HepG2 (cell line): ENCODE measurements around the gene TRAIP. TPM values are rescaled to one million over a fixed set of nuclear protein-coding genes. Genes with fewer than 3 reads are reported as not detected.

Source experiments
- CBX2 ChIP-seq, 2 experiments: fragments of 200-600 bp in 1 of 2; sonication (generic); formaldehyde crosslinking in 1 of 2; IDR thresholded peaks; 2 replicates each; pipeline versions ENCODE4 v1.7.0 to v1.8.1; 2018 to 2022; ENCODE audit warnings: low read depth in 2 of 2, low read length in 1 of 2, mild to moderate bottlenecking in 1 of 2, missing genetic modification reagents in 1 of 2
- CEBPB ChIP-seq: IDR thresholded peaks from 2 replicates; pipeline ENCODE4 v1.6.1; 2011; ENCODE audit warnings: low read depth, low read length, improper control_type of control experiment, borderline replicate concordance
- ELF1 ChIP-seq: sonication (generic); formaldehyde crosslinking; IDR thresholded peaks from 2 replicates; pipeline ENCODE4 v1.4.0; 2020; ENCODE audit warnings: missing genetic modification reagents
- MAF1 ChIP-seq: sonication (generic); formaldehyde crosslinking; IDR thresholded peaks from 2 replicates; pipeline ENCODE4 v1.5.0; 2020; ENCODE audit warnings: missing genetic modification reagents, borderline replicate concordance
- POLR2AphosphoS5 ChIP-seq: IDR thresholded peaks from 2 replicates; pipeline ENCODE4 v1.6.1; 2012; ENCODE audit warnings: low read depth, low read length
- RFXAP ChIP-seq: sonication (generic); formaldehyde crosslinking; IDR thresholded peaks from 2 replicates; pipeline ENCODE4 v1.4.0; 2020; ENCODE audit warnings: missing genetic modification reagents, borderline replicate concordance
- SP2 ChIP-seq: sonication (generic); formaldehyde crosslinking; IDR thresholded peaks from 2 replicates; pipeline ENCODE4 v1.5.1; 2020; ENCODE audit warnings: mild to moderate bottlenecking, missing genetic modification reagents
- ZC3H4 ChIP-seq: sonication (generic); formaldehyde crosslinking; IDR thresholded peaks from 2 replicates; pipeline ENCODE4 v1.4.0; 2020; ENCODE audit warnings: missing genetic modification reagents, borderline replicate concordance
- ZNF143 ChIP-seq: sonication (generic); formaldehyde crosslinking; IDR thresholded peaks from 2 replicates; pipeline ENCODE4 v1.4.0; 2020; ENCODE audit warnings: missing genetic modification reagents
- ZNF768 ChIP-seq: sonication (generic); formaldehyde crosslinking; IDR thresholded peaks from 2 replicates; pipeline ENCODE4 v1.4.0; 2020; ENCODE audit warnings: missing genetic modification reagents
- polyA plus RNA-seq, 8 experiments: library from polyadenylated mRNA; depleted of rRNA in 3 of 8; stranded (reverse) in 7 of 8; unstranded in 1 of 8; fragments of >200 nt; fragmentation: Illumina TruSeq in 4 of 8; extraction: Trizol in 4 of 8; gene quantifications; 2 replicates each; pipeline versions ENCODE4 v1.2.1 to v1.2.3, GENCODE V29; 2011 to 2016; ENCODE audit warnings: low read depth in 4 of 8, missing spikeins in 1 of 8, mixed read lengths in 1 of 8; ENCODE audit not compliant: insufficient read depth in 1 of 8
- total RNA-seq, 5 experiments: library from RNA; depleted of rRNA; stranded (reverse); fragments of >200 nt; fragmentation: Illumina TruSeq; extraction: Trizol; gene quantifications; 2 replicates each; pipeline ENCODE4 v1.2.3, GENCODE V29; 2016; ENCODE audit warnings: low read depth in 1 of 5
- TF ChIP-seq, protein P1 (sequence below): sonication (generic); formaldehyde crosslinking; IDR thresholded peaks from 2 replicates; pipeline ENCODE4 v1.4.0; 2020; ENCODE audit warnings: missing genetic modification reagents
- TF ChIP-seq, protein P2 (sequence below): sonication (generic); formaldehyde crosslinking; IDR thresholded peaks from 2 replicates; pipeline ENCODE4 v1.4.0; 2020; ENCODE audit warnings: missing genetic modification reagents
- TF ChIP-seq, protein P3 (sequence below): sonication (generic); formaldehyde crosslinking; IDR thresholded peaks from 2 replicates; pipeline ENCODE4 v1.5.0; 2020; ENCODE audit warnings: mild to moderate bottlenecking, missing genetic modification reagents, borderline replicate concordance
- TF ChIP-seq, protein P4 (sequence below): sonication (generic); formaldehyde crosslinking; IDR thresholded peaks from 2 replicates; pipeline ENCODE4 v1.4.0; 2020; ENCODE audit warnings: missing genetic modification reagents

TRAIP gene
- total and polyA plus RNA-seq, 2 of the 13 experiments (the other 11 are each of a cell fraction or from before 2014, with no cell fraction given): 13.9 to 23.9 TPM

DNA sequence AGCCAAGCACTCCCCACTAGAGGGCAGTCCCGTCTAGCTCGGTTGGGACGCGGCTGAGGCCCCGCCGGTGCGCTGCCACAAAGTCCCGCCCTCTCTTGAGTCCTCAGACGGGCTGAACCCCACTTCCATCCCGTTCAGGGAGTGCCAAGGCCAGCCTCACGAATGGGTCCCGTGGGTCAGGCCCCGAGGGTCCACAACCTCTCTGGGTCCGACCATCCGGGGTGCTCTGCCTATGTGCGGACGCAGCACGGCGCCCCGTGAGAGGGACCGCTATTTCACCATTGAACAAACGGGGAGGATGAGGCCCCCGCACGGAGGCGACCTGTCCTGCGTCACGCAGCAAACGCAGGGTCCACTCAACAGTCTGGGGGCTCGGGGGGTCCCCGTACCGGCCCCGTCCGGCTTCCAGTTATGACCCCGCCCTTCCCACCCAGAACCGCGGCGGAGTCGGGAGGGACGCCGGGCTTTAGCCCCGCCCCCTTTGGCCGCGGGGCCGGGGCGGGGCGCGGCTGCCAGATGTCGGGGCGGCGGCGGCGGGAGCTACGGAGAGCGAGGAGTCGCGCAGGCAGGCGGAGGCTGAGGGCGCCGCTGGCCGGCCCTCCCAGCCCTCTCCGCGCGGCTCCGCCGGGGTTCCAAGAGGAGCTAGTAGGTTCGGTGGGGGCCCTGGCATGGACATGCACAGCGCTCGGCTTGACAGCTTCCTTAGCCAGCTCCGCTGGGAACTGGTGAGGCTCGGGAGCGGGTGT, 53.5 kb downstream of the TRAIP start, which contains the start of gene INKA1 (continued):
- 0 out of 2 replicates have a peak, but pooled peaks have one; percentile 18 for TF ChIP-seq ZC3H4
- TF ChIP-seq POLR2AphosphoS5: no peak
- TF ChIP-seq SP2 (CRISPR knock-in tag): no peak; the same call in 1 of the 2 replicates
- TF ChIP-seq CBX2 (IDR thresholded peaks at IDR 0.05; ENCODE audit: low read depth, low read length): no peak
- no peak for TF ChIP-seq CBX2 (CRISPR knock-in tag; IDR thresholded peaks at IDR 0.05; ENCODE audit: low read depth)
- TF ChIP-seq, protein P1, sequence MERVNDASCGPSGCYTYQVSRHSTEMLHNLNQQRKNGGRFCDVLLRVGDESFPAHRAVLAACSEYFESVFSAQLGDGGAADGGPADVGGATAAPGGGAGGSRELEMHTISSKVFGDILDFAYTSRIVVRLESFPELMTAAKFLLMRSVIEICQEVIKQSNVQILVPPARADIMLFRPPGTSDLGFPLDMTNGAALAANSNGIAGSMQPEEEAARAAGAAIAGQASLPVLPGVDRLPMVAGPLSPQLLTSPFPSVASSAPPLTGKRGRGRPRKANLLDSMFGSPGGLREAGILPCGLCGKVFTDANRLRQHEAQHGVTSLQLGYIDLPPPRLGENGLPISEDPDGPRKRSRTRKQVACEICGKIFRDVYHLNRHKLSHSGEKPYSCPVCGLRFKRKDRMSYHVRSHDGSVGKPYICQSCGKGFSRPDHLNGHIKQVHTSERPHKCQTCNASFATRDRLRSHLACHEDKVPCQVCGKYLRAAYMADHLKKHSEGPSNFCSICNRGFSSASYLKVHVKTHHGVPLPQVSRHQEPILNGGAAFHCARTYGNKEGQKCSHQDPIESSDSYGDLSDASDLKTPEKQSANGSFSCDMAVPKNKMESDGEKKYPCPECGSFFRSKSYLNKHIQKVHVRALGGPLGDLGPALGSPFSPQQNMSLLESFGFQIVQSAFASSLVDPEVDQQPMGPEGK (CRISPR knock-in tag): peak; percentile 34; the same call in 1 of the 2 replicates
- TF ChIP-seq RFXAP (CRISPR knock-in tag): peak; percentile 56; the same call in 1 of the 2 replicates
- TF ChIP-seq ZNF143 (CRISPR knock-in tag): no peak; the same call in 1 of the 2 replicates
- 0 out of 2 replicates have a peak, but pooled peaks have one; percentile 7 for TF ChIP-seq ELF1 (CRISPR knock-in tag)
- no peak for TF ChIP-seq MAF1 (CRISPR knock-in tag)
- TF ChIP-seq, protein P2, sequence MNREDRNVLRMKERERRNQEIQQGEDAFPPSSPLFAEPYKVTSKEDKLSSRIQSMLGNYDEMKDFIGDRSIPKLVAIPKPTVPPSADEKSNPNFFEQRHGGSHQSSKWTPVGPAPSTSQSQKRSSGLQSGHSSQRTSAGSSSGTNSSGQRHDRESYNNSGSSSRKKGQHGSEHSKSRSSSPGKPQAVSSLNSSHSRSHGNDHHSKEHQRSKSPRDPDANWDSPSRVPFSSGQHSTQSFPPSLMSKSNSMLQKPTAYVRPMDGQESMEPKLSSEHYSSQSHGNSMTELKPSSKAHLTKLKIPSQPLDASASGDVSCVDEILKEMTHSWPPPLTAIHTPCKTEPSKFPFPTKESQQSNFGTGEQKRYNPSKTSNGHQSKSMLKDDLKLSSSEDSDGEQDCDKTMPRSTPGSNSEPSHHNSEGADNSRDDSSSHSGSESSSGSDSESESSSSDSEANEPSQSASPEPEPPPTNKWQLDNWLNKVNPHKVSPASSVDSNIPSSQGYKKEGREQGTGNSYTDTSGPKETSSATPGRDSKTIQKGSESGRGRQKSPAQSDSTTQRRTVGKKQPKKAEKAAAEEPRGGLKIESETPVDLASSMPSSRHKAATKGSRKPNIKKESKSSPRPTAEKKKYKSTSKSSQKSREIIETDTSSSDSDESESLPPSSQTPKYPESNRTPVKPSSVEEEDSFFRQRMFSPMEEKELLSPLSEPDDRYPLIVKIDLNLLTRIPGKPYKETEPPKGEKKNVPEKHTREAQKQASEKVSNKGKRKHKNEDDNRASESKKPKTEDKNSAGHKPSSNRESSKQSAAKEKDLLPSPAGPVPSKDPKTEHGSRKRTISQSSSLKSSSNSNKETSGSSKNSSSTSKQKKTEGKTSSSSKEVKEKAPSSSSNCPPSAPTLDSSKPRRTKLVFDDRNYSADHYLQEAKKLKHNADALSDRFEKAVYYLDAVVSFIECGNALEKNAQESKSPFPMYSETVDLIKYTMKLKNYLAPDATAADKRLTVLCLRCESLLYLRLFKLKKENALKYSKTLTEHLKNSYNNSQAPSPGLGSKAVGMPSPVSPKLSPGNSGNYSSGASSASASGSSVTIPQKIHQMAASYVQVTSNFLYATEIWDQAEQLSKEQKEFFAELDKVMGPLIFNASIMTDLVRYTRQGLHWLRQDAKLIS (CRISPR knock-in tag): no peak
- TF ChIP-seq CEBPB: no peak
- TF ChIP-seq, protein P3, sequence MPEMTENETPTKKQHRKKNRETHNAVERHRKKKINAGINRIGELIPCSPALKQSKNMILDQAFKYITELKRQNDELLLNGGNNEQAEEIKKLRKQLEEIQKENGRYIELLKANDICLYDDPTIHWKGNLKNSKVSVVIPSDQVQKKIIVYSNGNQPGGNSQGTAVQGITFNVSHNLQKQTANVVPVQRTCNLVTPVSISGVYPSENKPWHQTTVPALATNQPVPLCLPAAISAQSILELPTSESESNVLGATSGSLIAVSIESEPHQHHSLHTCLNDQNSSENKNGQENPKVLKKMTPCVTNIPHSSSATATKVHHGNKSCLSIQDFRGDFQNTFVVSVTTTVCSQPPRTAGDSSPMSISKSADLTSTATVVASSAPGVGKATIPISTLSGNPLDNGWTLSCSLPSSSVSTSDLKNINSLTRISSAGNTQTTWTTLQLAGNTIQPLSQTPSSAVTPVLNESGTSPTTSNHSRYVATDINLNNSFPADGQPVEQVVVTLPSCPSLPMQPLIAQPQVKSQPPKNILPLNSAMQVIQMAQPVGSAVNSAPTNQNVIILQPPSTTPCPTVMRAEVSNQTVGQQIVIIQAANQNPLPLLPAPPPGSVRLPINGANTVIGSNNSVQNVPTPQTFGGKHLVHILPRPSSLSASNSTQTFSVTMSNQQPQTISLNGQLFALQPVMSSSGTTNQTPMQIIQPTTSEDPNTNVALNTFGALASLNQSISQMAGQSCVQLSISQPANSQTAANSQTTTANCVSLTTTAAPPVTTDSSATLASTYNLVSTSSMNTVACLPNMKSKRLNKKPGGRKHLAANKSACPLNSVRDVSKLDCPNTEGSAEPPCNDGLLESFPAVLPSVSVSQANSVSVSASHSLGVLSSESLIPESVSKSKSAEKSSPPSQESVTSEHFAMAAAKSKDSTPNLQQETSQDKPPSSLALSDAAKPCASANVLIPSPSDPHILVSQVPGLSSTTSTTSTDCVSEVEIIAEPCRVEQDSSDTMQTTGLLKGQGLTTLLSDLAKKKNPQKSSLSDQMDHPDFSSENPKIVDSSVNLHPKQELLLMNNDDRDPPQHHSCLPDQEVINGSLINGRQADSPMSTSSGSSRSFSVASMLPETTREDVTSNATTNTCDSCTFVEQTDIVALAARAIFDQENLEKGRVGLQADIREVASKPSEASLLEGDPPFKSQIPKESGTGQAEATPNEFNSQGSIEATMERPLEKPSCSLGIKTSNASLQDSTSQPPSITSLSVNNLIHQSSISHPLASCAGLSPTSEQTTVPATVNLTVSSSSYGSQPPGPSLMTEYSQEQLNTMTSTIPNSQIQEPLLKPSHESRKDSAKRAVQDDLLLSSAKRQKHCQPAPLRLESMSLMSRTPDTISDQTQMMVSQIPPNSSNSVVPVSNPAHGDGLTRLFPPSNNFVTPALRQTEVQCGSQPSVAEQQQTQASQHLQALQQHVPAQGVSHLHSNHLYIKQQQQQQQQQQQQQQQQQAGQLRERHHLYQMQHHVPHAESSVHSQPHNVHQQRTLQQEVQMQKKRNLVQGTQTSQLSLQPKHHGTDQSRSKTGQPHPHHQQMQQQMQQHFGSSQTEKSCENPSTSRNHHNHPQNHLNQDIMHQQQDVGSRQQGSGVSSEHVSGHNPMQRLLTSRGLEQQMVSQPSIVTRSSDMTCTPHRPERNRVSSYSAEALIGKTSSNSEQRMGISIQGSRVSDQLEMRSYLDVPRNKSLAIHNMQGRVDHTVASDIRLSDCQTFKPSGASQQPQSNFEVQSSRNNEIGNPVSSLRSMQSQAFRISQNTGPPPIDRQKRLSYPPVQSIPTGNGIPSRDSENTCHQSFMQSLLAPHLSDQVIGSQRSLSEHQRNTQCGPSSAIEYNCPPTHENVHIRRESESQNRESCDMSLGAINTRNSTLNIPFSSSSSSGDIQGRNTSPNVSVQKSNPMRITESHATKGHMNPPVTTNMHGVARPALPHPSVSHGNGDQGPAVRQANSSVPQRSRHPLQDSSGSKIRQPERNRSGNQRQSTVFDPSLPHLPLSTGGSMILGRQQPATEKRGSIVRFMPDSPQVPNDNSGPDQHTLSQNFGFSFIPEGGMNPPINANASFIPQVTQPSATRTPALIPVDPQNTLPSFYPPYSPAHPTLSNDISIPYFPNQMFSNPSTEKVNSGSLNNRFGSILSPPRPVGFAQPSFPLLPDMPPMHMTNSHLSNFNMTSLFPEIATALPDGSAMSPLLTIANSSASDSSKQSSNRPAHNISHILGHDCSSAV: no peak
- TF ChIP-seq ZNF768 (CRISPR knock-in tag): peak; percentile 63; the same call in 1 of the 2 replicates
- TF ChIP-seq, protein P4, sequence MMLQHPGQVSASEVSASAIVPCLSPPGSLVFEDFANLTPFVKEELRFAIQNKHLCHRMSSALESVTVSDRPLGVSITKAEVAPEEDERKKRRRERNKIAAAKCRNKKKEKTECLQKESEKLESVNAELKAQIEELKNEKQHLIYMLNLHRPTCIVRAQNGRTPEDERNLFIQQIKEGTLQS: peak; percentile 17; the same call in 1 of the 2 replicates
